DOHH2 (cell line): ENCODE data around the gene PGAM2.
"Not testable (repeated sequence)": the region's sequence is repeated elsewhere in the genome, so short reads cannot be mapped to it uniquely, and the experiment has no call there.

Experiments
- EZH2phosphoT487 ChIP-seq: fragments of 200-600 bp; sonication (generic); IDR thresholded peaks from 2 replicates; pipeline ENCODE4 v1.6.1; 2017; ENCODE audit warnings: borderline replicate concordance, mild to moderate bottlenecking, antibody characterized with exemption, low read length, moderate library complexity, mixed read lengths
- TF ChIP-seq, protein P1 (sequence below): fragments of 200-600 bp; sonication (generic); IDR thresholded peaks from one replicate; pipeline ENCODE4 v1.5.1; 2014; ENCODE audit warnings: antibody characterized with exemption, mild to moderate bottlenecking, low read depth, low read length; ENCODE audit not compliant: poor library complexity, severe bottlenecking

DNA sequence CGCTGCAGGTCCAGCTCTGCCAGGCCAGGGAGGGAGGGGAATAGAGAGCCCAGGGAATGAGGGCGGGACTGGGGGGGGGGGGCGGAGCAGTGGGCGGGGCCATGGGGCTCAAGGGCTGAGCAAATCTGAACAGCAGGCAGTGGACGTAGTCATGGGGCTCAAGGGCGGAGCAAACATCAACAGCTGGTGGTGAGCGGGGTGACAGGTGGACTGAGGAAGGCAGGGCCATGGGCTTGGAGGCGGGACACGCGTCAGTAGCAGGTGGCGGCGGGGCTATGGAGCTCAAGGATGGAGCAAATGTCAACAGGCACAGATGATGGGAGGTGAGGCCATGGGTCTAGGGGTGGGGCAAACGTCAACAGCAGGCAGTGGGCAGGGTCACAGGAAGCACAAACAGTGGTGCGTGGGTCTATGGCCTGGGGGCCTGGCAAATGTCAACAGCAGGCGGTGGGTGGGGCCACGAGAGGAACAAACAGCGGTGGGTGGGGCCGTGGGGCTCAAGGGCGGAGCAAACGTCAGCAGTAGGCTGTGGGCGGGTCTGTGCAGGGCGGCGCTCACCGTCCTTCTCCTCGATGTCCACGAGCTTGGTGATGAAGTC lies 26.3 kb downstream of the PGAM2 start:
- TF ChIP-seq, protein P1, sequence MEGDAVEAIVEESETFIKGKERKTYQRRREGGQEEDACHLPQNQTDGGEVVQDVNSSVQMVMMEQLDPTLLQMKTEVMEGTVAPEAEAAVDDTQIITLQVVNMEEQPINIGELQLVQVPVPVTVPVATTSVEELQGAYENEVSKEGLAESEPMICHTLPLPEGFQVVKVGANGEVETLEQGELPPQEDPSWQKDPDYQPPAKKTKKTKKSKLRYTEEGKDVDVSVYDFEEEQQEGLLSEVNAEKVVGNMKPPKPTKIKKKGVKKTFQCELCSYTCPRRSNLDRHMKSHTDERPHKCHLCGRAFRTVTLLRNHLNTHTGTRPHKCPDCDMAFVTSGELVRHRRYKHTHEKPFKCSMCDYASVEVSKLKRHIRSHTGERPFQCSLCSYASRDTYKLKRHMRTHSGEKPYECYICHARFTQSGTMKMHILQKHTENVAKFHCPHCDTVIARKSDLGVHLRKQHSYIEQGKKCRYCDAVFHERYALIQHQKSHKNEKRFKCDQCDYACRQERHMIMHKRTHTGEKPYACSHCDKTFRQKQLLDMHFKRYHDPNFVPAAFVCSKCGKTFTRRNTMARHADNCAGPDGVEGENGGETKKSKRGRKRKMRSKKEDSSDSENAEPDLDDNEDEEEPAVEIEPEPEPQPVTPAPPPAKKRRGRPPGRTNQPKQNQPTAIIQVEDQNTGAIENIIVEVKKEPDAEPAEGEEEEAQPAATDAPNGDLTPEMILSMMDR: not testable (repeated sequence)
- TF ChIP-seq EZH2phosphoT487: not testable (repeated sequence)
